ENCODE data around the gene SH2D5.
A peak's percentile ranks its signal among the peaks of the same experiment; 100 is the strongest.
"Not testable (repeated sequence)": the region's sequence is repeated elsewhere in the genome, so short reads cannot be mapped to it uniquely, and the experiment has no call there.

SH2D5 gene

DNA sequence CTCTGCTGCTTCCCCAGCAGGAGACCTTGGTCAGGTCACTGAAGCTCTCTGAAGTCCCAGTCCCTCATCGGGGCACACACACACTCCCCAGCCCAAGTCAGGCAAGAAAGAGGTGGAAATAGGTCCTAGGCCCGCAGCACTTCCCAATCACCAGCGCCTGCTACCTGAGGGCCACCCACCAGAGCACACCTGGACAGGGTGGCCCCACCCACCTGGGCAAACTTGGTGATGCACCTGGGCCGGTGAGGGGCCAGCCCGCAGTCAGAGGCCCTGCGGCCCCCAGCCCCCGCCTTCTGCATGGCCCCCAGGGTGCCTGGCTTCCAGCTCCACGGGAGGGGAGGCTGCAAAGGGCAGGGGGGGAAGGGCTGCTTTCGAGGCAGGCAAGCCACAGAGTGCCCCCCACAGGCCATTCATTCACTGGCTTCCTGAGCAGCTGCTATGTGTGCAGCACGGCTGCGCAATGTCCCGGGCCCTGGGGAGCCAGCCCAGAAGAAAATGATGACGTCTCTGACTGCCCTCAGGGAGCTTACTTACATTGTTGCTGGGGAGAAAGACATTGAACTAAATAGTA, 4.7 kb downstream of the SH2D5 start:
- DNase-seq, result no peak

DNA sequence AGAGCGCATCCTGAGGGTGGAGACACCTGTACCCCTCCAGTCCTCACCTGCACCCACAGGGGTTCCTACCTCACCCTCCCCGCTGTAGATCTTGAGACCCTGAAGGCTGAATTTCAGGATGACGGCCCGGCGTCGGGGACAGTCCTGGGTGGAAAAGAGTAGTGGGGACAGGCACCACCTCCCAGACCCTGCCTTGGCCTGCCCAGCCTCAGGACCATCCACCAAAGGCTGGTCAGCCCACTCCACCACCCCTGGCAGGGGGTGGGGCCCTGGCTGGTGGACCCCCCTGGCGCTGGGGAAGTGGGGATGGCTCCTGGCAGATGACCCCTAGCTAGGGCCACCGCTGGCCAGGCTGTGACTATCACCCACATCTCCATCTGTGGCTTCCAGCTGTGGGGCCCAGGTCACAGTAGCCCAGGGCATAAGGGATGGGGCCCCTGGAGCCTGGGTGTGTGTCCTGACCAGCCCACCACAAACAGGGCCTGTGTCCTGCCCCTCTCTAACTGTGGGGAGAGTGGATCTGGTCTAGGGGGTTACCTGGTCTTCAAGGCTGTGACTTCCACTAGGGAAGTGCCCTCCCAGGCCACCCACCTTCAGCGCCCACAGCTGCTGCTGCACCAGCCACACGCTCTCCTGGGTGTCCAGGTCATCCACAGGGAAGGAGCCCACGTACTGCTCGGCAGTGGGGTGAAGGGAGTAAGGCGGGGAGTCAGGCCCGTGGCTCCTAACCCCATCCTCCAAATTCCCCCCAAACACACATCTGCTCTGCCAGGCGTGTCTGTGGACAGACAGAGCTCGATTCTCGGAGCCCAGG, 5.4 kb downstream of the SH2D5 start:
- DNase-seq, result no peak

DNA sequence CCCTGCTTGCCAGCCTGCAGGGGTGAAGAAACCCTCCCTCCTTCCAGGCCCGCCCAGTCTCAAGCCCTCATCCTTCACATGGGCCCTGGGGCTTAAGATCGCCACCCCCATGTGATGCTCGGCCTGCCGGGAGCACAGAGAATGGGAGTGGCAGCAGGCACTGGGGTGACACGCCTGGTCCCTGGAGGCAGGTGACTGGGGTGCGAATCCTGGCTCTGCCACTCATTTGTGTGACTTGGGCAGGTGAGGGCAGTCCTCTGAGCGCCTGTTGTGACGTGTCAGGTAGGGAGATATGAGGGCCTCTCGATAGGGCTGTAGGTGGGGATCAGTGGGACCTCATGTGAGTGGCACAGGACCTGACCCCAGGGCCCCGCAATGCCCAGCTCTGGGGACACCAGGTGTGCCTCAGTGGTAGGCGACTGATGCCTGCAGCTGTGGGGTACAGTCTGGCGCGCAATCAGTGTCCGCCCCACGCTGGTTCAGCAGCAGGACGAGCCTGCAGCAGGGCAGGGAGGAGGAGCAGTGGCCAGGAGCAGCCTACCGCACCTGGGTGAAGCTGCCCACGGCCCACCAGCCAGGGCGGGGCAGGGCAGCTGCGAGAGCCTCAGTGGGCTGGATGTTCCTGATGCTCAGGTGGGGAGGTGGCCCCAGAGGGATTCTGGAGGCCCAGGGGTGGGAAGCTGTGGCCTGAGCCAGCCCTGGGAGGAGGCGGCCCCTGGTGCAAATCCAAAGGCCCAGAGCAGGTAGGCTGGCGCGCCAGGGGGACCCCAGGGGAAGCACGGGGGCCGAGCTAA, 6.2 kb downstream of the SH2D5 start:
- no peak for DNase-seq

DNA sequence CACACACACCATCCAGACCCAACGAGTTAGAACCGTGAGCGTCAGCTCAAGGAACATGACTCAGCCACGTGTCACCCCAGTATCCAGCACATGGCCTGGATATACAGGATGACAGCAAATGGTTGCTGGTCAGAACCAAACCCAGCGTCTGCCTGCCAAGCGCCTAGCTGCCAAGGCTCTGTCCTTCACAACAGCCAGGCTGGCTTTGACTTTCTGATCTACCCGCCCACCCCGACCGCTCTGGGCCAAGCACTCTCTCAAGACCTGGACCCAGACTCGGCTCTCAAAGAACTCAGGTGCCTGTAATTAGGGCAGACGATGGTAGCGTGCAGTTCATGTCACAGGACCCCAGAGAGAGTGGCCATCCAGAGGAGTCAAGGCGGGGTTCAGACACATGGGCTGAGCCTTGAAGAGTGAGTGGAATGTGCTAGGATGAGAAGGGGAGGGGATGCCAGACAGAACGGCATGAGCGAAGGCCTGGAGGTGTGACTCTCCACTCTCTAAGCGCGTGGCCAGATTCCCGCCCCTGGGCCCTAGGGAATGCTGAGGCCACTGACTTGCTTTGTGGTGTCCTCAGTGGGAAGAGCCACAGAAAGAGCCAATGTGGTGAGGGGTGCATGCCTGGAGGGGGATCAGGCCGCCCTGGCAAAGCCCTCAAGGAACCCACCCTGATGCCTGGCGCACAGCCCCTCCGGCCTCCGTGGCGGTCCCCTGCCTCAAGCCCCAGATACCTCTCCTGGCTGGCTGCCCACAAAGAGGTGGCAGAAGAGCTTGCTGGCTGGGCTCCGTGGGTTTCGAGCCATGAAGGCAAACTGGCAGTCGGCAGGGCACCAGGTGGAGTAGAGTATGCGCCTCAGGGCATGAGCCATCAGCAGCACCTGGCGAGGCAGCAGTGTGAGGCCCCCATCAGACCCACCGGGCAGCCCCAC, 7.0 kb downstream of the SH2D5 start:
- DNase-seq, result no peak

DNA sequence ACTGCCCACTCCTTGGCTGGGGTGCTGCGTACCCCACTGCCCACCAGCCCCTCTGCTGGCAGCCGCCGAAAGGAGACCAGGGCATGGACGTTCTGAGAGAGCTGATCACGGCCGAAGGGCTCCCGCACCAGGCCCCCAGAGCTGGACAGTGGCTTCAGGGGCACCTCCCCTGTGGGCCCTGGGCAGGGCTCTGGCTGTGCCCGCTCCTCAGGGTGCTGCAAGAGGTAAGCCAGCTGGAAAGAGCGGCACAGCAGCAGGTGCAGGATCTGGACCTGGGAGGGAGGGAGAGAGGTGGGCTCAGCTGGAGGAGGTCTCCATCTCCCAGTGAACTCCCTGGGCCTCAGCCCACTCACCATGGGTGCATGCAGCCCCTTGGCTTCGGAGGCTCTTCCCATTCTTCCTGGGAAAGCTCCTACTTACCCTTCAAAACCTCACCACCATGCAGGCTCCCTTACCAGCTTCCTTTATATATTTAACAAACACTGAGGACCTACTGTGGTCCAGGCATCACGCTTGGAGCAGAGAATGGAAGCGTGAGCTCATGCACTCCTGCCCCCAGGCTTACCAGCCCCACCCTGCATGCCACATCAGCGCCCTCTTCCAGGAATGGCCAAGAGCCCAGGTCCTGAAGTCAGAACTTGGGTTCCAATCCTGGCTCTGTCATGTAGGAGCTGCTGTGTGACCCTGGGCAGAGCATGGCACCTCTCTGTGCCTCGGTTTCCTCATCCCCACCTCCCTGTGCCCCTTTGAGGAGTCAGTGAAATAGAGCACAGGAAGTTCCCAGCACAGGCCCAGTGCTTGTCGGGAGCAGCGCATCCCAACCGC, 7.9 kb downstream of the SH2D5 start:
- DNase-seq, result no peak

DNA sequence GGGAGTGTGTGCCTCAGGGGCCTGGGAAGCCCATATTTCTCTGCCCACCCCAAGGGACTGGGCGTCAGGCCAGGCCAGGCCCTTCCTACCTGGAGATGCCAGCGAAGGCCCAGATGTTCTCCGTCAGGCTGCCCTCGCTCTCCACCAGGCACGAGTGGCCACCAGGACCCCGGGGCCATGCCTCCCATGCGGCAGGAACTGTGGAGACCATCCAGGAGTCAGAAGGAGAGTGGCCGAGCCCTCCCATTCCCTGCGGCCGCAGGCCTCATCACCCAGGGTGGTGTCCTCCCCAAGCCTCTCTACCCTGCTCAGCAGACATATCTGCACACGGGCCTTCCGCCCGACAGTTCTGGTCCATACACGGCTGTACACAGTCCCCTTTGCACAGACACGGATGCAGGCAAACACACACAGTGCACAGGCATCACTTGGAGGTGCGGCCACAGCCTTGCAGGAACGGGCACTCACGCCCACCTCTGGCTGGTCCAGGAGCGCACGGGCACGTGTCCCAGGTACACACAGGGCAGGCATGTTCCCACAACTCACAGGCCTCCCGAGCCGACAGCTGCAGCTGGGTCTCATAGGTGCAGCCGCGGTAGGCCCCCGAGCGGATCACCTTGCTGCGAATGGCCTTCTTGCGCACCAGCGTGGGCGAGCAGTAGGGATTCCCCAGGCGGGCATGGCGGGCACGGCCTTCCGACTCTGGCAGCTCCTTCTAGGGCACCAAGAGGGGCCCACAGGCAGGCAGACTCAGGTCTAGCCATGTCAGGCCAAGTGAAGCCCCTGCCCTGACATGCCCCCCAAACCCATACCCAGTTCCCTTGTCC, 8.8 kb downstream of the SH2D5 start:
- DNase-seq, result no peak

DNA sequence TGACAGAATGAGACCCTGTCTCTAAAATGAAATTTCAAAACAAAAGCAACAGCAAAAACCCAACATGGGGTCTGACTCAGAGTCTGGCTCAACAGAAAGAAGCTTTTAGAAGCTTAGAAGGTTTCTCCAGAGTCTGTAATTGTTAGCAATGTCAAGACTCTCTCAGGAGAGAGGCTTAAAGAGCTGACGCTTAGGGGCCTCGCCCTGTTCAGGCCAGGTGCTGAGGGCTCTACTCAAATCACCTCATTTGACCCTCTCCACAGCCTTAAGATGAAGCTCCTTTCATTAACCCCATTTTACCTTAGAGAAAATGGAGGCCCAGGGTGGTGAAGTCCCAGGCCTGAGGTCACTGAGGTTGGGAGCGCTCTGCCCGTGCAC, 9.4 kb downstream of the SH2D5 start:
- no peak for DNase-seq

DNA sequence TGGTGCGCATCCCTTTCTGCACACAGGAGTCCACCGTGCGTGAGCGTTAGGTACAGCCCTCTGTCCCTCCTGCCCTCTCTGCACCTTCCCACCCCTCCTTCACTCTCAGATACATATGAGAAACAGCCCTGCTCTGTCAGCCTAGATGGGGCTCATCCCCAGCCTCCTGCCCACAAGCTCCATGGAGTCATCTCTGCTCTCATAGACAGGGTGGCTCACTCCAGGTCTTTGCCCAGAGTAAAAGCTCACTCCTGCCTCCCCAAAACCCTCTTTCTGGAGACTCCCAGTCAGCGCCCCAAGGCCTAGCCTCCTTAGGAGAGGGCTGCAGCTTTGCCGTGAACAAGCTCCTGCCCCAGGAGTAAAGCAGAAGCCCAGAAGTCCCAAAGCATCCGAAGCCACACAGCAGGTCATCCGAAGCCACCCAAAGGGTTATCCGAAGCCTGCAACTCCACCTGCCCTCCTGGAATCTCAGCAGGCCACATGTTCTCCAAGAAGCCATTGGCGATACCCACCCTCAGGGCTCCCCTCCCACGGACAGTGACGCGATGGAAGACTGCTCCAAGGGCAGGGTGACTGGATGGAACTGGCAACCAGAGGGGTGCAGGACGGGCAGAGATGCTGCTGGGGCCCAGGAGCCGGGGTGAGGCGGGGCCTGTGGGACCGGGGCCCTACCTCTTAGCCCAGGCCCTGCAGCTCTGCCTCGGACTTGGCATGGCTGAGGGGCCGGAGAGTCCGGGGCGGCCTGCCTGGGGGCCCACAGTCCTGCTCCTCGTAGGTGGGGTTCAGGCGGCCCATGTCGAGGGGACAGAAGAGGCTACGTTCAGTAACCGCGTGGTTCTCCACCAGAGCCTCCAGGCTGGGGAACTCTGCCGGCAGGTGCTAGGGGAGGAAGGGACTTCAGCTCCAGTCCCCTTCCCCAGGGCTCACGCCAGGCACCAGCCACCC, 11.1 kb downstream of the SH2D5 start:
- DNase-seq, result no peak

DNA sequence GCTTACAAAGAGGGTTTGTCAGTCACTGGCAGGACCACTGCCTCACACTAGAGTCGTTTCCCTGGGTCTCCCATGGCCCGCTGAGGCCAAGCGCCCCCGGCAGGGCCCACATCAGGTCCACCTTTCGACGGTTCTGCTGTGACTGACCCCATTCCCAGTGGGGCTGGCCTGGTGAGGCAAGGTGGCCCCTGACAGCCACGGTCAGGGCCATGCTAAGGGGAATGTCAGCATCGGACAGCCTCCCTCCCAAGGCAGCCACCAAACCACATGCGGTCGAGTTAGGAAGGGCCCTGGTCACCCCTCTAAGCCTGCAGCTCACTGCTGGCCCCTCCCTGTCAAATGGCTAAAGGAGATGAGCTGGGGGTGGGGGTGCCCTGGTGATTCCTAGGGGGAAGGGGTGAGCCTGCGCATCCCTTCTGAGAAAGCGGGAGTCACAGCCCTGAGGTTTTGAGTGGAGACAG, 11.8 kb downstream of the SH2D5 start:
- no peak for DNase-seq

DNA sequence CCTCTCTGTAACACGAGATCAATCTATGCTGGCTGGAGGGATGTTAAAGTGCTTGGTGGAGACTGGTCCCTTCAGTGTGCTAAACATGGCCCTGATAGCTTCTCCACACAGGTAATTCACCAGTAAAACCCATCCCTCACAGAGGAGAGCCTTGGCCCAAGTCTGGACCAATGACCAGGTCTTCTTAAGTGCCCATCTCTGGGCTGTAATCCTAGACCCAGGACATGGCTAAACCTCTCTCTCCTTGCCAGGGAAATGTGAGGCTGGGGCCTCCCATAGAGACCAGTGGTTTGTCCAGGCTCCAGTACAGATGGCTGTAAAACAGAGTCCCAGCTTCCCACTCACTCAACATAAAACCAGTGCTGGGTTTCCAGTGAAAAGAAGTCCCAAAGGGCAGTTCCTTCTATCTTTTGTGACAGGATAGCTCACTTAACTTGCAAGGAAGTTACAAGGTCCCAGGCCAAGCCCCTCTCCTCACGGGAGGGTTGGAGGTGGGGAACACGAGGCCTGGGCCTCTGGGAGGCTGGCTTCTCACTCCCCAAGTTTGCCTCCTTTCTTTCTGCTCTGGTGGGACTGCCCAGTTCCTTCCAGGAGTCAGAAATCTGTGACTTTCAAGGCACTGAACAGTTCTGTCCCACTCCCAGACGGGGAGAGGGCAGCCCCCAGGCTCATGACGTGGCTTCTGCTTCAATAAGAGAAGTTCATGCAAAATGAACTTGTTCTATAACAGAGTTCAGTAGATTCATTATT, 12.5 kb downstream of the SH2D5 start:
- no peak for DNase-seq

DNA sequence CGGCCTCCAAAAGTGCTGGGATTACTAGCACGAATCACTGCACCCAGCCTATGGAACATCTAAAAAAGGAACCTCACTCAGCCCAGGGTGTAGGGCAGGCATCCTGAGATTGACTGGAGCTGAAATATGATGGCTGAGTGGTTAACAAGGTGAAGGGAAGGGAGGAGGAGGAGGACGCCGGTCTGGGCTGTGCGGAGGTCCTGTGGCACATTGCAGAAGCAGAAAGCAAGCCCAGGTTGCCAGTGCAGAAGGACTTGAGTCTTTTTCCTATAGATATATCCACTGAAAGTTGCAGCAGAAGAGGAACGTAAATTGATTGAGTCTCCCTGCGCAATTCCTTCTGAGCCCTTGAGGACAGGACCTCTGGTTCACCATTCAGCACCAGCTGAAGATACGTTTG, 13.2 kb downstream of the SH2D5 start:
- no peak for DNase-seq

DNA sequence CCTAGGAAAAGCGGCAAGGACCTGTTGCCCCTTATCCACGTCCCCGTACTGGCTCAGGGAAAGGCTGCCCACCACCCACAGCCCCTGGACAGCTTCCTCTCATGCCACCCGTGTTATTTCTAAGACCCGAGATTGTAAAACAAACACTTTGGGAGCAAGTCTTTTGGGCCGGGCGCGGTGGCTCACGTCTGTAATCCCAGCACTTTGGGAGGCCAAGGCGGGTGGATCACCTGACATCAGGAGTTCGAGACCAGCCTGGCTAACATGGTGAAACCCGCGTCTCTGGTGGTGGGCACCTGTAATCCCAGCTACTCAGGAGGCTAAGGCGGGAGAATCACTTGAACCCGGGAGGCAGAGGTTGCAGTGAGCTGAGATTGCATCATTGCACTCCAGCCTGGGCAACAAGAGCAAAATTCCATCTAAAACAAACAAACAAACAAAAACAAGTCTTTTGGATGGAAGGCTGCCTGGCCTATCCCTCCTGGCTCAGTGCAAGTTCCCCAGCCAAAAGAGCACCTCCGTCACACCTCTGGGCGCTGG, 14.1 kb downstream of the SH2D5 start:
- DNase-seq, result not testable (repeated sequence)

DNA sequence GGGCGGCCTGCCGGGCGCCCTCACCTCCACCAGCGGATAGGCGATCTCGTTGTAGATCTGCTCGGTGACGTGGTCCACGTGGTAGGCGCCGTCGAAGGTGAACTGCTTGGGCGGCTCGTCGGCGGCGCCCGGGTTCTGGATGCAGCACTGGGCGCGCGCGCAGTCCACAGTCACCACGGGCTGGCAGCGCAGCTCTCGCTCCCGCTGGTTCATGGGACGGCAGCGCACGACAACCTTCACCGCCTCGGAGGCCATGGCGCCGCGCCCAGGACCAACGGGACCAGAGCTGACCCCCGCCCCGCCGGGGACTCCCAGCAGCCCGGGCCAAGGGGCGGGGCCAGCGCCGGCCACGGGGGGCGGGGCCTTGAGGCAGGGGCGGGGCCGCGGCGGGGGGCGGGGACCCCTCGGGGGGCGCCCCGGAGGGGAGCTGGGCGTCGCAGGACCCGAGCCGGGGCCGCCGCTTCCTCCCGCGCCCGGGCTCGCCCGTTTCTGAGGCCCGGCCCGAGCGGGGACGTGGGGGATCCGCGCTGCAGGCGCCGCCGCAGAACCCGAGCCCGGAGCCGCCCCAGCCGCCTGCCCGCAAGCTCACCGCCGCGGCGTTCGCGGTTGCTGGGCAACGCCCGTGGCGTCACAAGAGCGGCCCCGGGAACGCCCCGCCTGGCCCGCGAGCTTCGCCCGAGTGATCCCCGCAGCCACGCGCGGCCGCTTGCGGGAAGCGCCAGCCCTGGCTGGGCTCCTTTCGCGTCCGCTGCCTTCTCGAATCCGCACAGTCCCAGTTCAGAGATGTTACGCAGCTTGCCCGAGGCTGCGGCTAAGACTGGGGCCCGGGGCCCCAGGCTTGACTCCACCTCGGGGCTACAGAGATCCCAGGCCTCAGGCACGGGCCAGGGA, 14.8 kb downstream of the SH2D5 start, which contains the start of gene KIF17:
Gene KIF17 (minus strand): TSS at position 556 of the 891 bp plus-strand sequence. CDS start 301 bp downstream, at position 255.
- peak; percentile 44 for DNase-seq

DNA sequence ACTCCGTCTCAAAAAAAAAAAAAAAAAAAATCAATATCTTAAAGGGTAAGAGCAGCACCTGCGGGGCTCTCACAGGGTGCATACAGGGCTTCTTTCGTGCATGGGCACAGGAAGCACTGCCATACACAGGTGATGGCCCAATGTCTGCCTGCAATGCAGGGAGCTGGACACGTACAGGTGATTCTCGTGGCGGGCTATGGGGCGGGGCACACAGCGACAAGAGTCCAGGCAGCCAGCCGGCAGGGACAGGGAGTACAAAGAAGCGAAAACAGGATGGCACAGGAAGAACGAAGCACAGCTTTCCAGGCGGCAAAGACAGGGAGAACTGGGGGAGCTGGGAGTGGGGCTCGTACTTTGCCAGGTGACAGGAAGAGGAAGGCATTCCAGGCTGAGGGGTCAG, 16.3 kb downstream of the SH2D5 start:
- DNase-seq, result no peak

DNA sequence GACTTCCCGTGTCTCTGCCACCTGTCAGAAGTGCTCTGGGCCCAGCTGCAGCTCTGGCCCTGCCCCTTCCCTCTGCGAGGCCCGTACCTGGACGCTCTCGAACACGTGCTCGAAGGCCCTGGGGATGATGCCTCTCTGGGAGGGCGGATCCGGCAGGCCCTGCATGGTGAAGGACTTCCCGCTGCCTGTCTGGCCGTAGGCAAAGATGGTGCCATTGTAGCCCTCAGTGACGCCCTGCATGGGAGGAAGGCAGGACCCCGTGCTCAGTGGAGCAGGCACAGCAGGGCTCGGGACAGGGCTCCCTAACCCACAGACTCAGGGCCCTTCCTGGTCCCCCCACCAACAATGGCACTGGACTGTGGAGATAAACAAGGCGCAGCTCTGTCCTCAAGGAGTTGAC, 17.1 kb downstream of the SH2D5 start:
- DNase-seq, result no peak

DNA sequence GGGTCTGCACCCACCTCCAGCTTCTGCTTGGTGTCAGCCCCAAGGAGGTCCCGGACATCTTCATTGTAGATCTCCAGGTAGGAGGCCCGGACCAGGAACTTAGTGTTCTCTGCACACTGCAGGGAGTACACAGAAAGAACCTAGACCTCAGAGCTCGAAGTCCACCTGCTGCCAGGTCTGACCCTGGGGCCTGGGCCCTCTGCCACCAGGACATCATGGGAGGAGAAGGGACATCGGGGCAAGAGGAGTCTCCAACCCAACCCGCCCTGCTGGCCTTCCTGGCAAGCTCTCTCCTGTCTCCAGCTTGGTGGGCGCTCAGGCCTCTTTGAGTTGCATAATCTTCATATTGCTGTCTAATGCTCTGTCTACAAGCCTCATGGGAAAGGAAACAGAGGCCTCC, 19.1 kb downstream of the SH2D5 start:
- DNase-seq, result no peak

DNA sequence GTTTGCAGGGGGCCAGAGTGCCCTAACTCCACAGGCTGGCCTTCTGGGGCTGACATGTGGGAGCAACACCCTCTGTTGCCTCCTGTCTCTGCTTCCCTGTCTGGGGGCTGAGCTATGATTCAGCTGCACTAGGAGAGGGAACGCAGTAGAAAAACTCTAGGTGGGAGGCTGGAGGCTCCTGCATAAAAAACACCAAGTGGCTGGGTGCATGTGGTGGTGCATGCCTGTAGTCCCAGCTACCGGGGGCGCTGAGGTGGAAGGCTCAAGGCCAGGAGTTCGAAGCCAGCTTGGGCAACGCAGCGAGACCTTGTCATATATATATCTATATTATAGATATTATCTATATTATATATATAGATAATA, 20.3 kb downstream of the SH2D5 start:
- no peak for DNase-seq

Measured in stimulated activated naive CD4-positive, alpha-beta T cell treated with Interleukin-2 at 50 U/mL for 16 hours (primary cell).